HEK293 (cell line): Measurements from ENCODE around the gene COQ7.

ENCODE experiments used
- EGR2 ChIP-seq: fragments of 450-650 bp; formaldehyde crosslinking; IDR thresholded peaks from 2 replicates; pipeline ENCODE4 v1.5.1; 2016; ENCODE audit warnings: low read depth, missing biosample characterization, missing genetic modification characterization
- KLF10 ChIP-seq: fragments of 450-650 bp; IDR thresholded peaks from 2 replicates; pipeline ENCODE4 v1.5.1; 2018; ENCODE audit warnings: missing biosample characterization, mild to moderate bottlenecking, missing genetic modification characterization
- KLF16 ChIP-seq: fragments of 450-650 bp; formaldehyde crosslinking; IDR thresholded peaks from 2 replicates; pipeline ENCODE4 v1.5.1; 2017; ENCODE audit warnings: missing biosample characterization, missing genetic modification characterization
- KLF9 ChIP-seq: fragments of 450-650 bp; formaldehyde crosslinking; IDR thresholded peaks from 2 replicates; pipeline ENCODE4 v1.5.1; 2016; ENCODE audit warnings: missing biosample characterization, missing genetic modification characterization, low read depth
- MEIS1 ChIP-seq: sonication (generic); formaldehyde crosslinking; IDR thresholded peaks from 2 replicates; pipeline ENCODE4 v1.8.1; 2022; ENCODE audit warnings: missing genetic modification reagents, mild to moderate bottlenecking, borderline replicate concordance
- PRDM1 ChIP-seq: fragments of 450-650 bp; formaldehyde crosslinking; IDR thresholded peaks from 2 replicates; pipeline ENCODE4; 2016; ENCODE audit warnings: missing biosample characterization, missing genetic modification characterization
- PRDM10 ChIP-seq: fragments of 450-650 bp; formaldehyde crosslinking; IDR thresholded peaks from 2 replicates; pipeline ENCODE4 v1.5.1; 2016; ENCODE audit warnings: missing biosample characterization, missing genetic modification characterization
- SP2 ChIP-seq: fragments of 450-650 bp; formaldehyde crosslinking; IDR thresholded peaks from 2 replicates; pipeline ENCODE4 v1.5.1; 2016; ENCODE audit warnings: missing biosample characterization, missing genetic modification characterization
- SP7 ChIP-seq: fragments of 450-650 bp; formaldehyde crosslinking; IDR thresholded peaks from 2 replicates; pipeline ENCODE4 v1.5.1; 2016; ENCODE audit warnings: missing biosample characterization, missing genetic modification characterization
- TRIM28 ChIP-seq: IDR thresholded peaks from 2 replicates; pipeline ENCODE4 v1.6.1; 2011; ENCODE audit warnings: low read length, control low read depth, borderline replicate concordance
- WT1 ChIP-seq: fragments of 450-650 bp; formaldehyde crosslinking; IDR thresholded peaks from 2 replicates; pipeline ENCODE4 v1.5.1; 2016; ENCODE audit warnings: missing biosample characterization, missing genetic modification characterization
- ZBTB17 ChIP-seq: fragments of 450-650 bp; formaldehyde crosslinking; IDR thresholded peaks from 2 replicates; pipeline ENCODE4 v1.5.1; 2016; ENCODE audit warnings: missing biosample characterization, missing genetic modification characterization
- ZBTB7A ChIP-seq: fragments of 450-650 bp; formaldehyde crosslinking; IDR thresholded peaks from 2 replicates; pipeline ENCODE4 v1.5.1; 2016; ENCODE audit warnings: low read depth, missing biosample characterization, missing genetic modification characterization
- ZFP69B ChIP-seq: fragments of 450-650 bp; formaldehyde crosslinking; IDR thresholded peaks from 2 replicates; pipeline ENCODE4 v1.5.1; 2016; ENCODE audit warnings: missing biosample characterization, missing genetic modification characterization
- ZNF10 ChIP-seq: fragments of 450-650 bp; formaldehyde crosslinking; IDR thresholded peaks from 2 replicates; pipeline ENCODE4 v1.5.1; 2017; ENCODE audit warnings: missing biosample characterization, missing genetic modification characterization
- ZNF121 ChIP-seq: fragments of 450-650 bp; formaldehyde crosslinking; IDR thresholded peaks from 2 replicates; pipeline ENCODE4 v1.5.1; 2016; ENCODE audit warnings: missing biosample characterization, missing genetic modification characterization
- ZNF140 ChIP-seq: fragments of 450-650 bp; formaldehyde crosslinking; IDR thresholded peaks from 2 replicates; pipeline ENCODE4 v1.5.1; 2016; ENCODE audit warnings: missing biosample characterization, missing genetic modification characterization
- ZNF2 ChIP-seq: fragments of 450-650 bp; formaldehyde crosslinking; IDR thresholded peaks from 2 replicates; pipeline ENCODE4 v1.5.1; 2016; ENCODE audit warnings: missing biosample characterization, missing genetic modification characterization
- ZNF24 ChIP-seq: fragments of 450-650 bp; formaldehyde crosslinking; IDR thresholded peaks from 2 replicates; pipeline ENCODE4 v1.5.1; 2016; ENCODE audit warnings: missing biosample characterization, missing genetic modification characterization
- ZNF266 ChIP-seq: fragments of 450-650 bp; formaldehyde crosslinking; IDR thresholded peaks from 2 replicates; pipeline ENCODE4 v1.5.1; 2016; ENCODE audit warnings: missing biosample characterization, missing genetic modification characterization, low read depth
- ZNF366 ChIP-seq: fragments of 450-650 bp; formaldehyde crosslinking; conservative IDR thresholded peaks from 2 replicates; pipeline ENCODE4 v1.5.1; 2016; ENCODE audit warnings: missing biosample characterization, missing genetic modification characterization
- ZNF391 ChIP-seq: fragments of 450-650 bp; formaldehyde crosslinking; IDR thresholded peaks from 2 replicates; pipeline ENCODE4 v1.5.1; 2016; ENCODE audit warnings: low read depth, missing biosample characterization, missing genetic modification characterization, borderline replicate concordance
- ZNF530 ChIP-seq: fragments of 450-650 bp; formaldehyde crosslinking; IDR thresholded peaks from 2 replicates; pipeline ENCODE4 v1.5.1; 2016; ENCODE audit warnings: low read depth, missing biosample characterization, missing genetic modification characterization
- ZNF580 ChIP-seq: fragments of 450-650 bp; formaldehyde crosslinking; IDR thresholded peaks from 2 replicates; pipeline ENCODE4 v1.5.1; 2016; ENCODE audit warnings: missing biosample characterization, missing genetic modification characterization
- ZNF623 ChIP-seq: fragments of 450-650 bp; formaldehyde crosslinking; IDR thresholded peaks from 2 replicates; pipeline ENCODE4 v1.5.1; 2016; ENCODE audit warnings: missing biosample characterization, missing genetic modification characterization
- ZNF654 ChIP-seq: fragments of 450-650 bp; formaldehyde crosslinking; IDR thresholded peaks from 2 replicates; pipeline ENCODE4 v1.5.1; 2016; ENCODE audit warnings: low read depth, missing biosample characterization, missing genetic modification characterization
- ZNF777 ChIP-seq: fragments of 450-650 bp; formaldehyde crosslinking; IDR thresholded peaks from 2 replicates; pipeline ENCODE4 v1.5.1; 2017; ENCODE audit warnings: missing biosample characterization, missing genetic modification characterization, borderline replicate concordance
- ZNF830 ChIP-seq: fragments of 450-650 bp; IDR thresholded peaks from 2 replicates; pipeline ENCODE4 v1.5.0; 2018; ENCODE audit warnings: missing biosample characterization, missing genetic modification characterization, low read depth, mild to moderate bottlenecking, moderate library complexity
- ZSCAN23 ChIP-seq: fragments of 450-650 bp; formaldehyde crosslinking; IDR thresholded peaks from 2 replicates; pipeline ENCODE4 v1.5.1; 2016; ENCODE audit warnings: missing biosample characterization, missing genetic modification characterization
- TF ChIP-seq, protein P1 (sequence below): fragments of 450-650 bp; formaldehyde crosslinking; IDR thresholded peaks from 2 replicates; pipeline ENCODE4 v1.5.1; 2016; ENCODE audit warnings: missing biosample characterization, missing genetic modification characterization
- TF ChIP-seq, protein P2 (sequence below): fragments of 450-650 bp; formaldehyde crosslinking; IDR thresholded peaks from 2 replicates; pipeline ENCODE4 v1.5.1; 2016; ENCODE audit warnings: missing biosample characterization, missing genetic modification characterization

Gene COQ7

DNA sequence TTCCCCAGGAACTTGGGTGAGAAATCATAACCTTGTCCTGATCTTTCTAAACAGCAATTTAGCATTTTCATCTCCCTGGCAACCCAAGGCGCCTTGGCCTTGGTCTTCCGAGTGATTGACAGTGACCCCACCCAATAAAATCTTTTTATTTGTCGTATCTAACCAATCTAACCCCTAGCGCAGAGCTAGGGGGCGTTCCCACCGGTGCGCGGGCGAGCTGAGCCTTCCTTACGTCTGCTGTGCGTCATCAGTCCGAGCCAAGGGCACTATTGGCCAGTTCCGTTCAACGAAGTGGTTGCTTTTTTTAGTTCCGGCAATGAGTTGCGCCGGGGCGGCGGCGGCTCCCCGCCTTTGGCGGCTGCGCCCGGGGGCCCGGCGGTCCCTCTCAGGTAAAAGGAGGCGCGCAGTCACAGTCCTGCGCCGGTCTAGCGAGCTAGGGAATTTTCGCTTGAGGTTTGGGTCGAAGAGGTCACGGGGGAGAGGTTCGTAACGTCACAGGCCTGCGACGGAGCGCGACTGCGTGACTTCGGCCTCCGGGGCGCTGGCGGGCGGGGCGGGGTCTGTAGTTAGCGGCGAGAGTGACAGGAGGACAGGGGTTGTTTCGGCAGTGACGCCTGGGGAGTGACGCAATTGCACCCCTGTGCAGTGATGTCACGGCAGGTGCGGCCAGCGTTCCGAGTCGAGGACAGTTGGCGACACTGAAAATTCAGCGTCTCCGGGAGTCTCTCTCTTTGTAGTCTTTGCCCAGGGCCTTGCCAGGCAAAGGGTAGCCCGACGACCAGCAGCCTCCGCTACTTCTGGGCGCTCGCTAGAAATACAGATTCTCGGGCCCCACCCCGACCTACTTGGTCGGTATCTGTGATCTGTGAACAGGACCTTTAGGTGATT is at the start of gene COQ7 (continued):
- TF ChIP-seq ZNF391 (tag by site-specific recombination): peak; percentile 86; the same call in 1 of the 2 replicates
- TF ChIP-seq, protein P1, sequence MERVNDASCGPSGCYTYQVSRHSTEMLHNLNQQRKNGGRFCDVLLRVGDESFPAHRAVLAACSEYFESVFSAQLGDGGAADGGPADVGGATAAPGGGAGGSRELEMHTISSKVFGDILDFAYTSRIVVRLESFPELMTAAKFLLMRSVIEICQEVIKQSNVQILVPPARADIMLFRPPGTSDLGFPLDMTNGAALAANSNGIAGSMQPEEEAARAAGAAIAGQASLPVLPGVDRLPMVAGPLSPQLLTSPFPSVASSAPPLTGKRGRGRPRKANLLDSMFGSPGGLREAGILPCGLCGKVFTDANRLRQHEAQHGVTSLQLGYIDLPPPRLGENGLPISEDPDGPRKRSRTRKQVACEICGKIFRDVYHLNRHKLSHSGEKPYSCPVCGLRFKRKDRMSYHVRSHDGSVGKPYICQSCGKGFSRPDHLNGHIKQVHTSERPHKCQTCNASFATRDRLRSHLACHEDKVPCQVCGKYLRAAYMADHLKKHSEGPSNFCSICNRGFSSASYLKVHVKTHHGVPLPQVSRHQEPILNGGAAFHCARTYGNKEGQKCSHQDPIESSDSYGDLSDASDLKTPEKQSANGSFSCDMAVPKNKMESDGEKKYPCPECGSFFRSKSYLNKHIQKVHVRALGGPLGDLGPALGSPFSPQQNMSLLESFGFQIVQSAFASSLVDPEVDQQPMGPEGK (tag by site-specific recombination): peak; percentile 93
- TF ChIP-seq PRDM10 (tag by site-specific recombination): peak; percentile 50
- TF ChIP-seq PRDM1 (tag by site-specific recombination): peak; percentile 20; the same call in 1 of the 2 replicates
- no peak for TF ChIP-seq ZNF623
- peak; percentile 49; the same call in 1 of the 2 replicates for TF ChIP-seq ZNF580 (tag by site-specific recombination)
- TF ChIP-seq SP7 (tag by site-specific recombination): peak; percentile 83
- no peak for TF ChIP-seq TRIM28
- no peak for TF ChIP-seq ZNF654 (tag by site-specific recombination)
- TF ChIP-seq EGR2 (tag by site-specific recombination): peak; percentile 61
- TF ChIP-seq KLF9: peak; percentile 73
- TF ChIP-seq ZNF2 (tag by site-specific recombination): peak; percentile 71; the same call in 1 of the 2 replicates
- peak; percentile 71 for TF ChIP-seq KLF10 (tag by site-specific recombination)
- TF ChIP-seq WT1: peak; percentile 38; the same call in 1 of the 2 replicates
- TF ChIP-seq ZNF121 (tag by site-specific recombination): no peak
- no peak for TF ChIP-seq ZNF140 (tag by site-specific recombination)
- no peak for TF ChIP-seq ZNF10 (tag by site-specific recombination)
- no peak for TF ChIP-seq ZNF777 (tag by site-specific recombination)
- peak; percentile 86; the same call in 1 of the 2 replicates for TF ChIP-seq ZBTB7A
- peak; percentile 89 for TF ChIP-seq ZSCAN23 (tag by site-specific recombination)
- peak; percentile 91 for TF ChIP-seq KLF16 (tag by site-specific recombination)
- TF ChIP-seq, protein P2, sequence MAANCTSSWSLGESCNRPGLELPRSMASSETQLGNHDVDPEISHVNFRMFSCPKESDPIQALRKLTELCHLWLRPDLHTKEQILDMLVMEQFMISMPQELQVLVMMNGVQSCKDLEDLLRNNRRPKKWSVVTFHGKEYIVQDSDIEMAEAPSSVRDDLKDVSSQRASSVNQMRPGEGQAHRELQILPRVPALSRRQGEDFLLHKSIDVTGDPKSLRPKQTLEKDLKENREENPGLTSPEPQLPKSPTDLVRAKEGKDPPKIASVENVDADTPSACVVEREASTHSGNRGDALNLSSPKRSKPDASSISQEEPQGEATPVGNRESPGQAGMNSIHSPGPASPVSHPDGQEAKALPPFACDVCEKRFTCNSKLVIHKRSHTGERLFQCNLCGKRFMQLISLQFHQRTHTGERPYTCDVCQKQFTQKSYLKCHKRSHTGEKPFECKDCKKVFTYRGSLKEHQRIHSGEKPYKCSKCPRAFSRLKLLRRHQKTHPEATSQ (tag by site-specific recombination): peak; percentile 27; the same call in 1 of the 2 replicates
- no peak for TF ChIP-seq ZNF530 (tag by site-specific recombination)
- peak; percentile 66; the same call in 1 of the 2 replicates for TF ChIP-seq ZNF24 (tag by site-specific recombination)
- TF ChIP-seq SP2: peak; percentile 94
- peak; percentile 67; the same call in 1 of the 2 replicates for TF ChIP-seq ZFP69B (tag by site-specific recombination)
- TF ChIP-seq MEIS1 (CRISPR knock-in tag): no peak
- peak; percentile 81 for TF ChIP-seq ZBTB17 (tag by site-specific recombination)
- TF ChIP-seq ZNF266: no peak
- TF ChIP-seq ZNF830 (tag by site-specific recombination): no peak
- no peak for TF ChIP-seq ZNF366 (tag by site-specific recombination)
